HCT116 (cell line): Measurements from ENCODE around the gene RIMS4. TPM values are rescaled to one million over a fixed set of nuclear protein-coding genes. Genes with fewer than 3 reads are reported as not detected.

Source experiments
- ATAC-seq: fragments of 200-7000 bp; cut with Tn5 transposase; 2 replicates; pipeline ENCODE4 v1.9.1; 2020; ENCODE audit warnings: mild to moderate bottlenecking, moderate library complexity
- Bru-seq: library from RNA; stranded (reverse); fragments of 400-500 nt; gene quantifications from one replicate; lab custom pipeline; 2021; lab: Mats Ljungman, UMichigan
- BruChase-seq, 2 experiments: library from RNA; stranded (reverse); fragments of 400-500 nt; gene quantifications; one replicate each; lab custom pipeline; 2021; lab: Mats Ljungman, UMichigan
- BruUV-seq: library from RNA; stranded (reverse); fragments of 400-500 nt; replicated peaks from 2 replicates; lab custom pipeline; 2021; lab: Mats Ljungman, UMichigan
- CTCF ChIA-PET: fragments of 300-600 bp; sonication (Branson Sonifier 250); formaldehyde crosslinking; loops from one replicate; lab custom pipeline; 2021; ENCODE audit warnings: antibody characterized with exemption; lab: Charles Lee
- POLR2A ChIA-PET: fragments of 300-600, 350-600 bp; sonication (Branson Sonifier 250); formaldehyde crosslinking; loops from one replicate; lab custom pipeline; 2021; ENCODE audit warnings: antibody characterized with exemption; lab: Charles Lee
- RAD21 ChIA-PET, 2 experiments: fragments of 300-600 bp; sonication (Branson Sonifier 250); formaldehyde crosslinking; loops; one replicate each; lab custom pipeline; 2023; ENCODE audit warnings: low total read pairs in 2 of 2; ENCODE audit not compliant: uncharacterized antibody in 2 of 2, unreplicated experiment in 2 of 2, low non-redundant PET in 1 of 2; lab: Charles Lee
- DNase-seq: peaks from one replicate; pipeline ENCODE4 v3.0.0-alpha.2; 2010; ENCODE audit warnings: low read depth, low spot score
- H2AFZ ChIP-seq: fragments of 200-600 bp; shearing (Covaris generic), sonication (generic); 2 replicates; pipeline ENCODE4 v1.6.1; 2017; ENCODE audit warnings: low read depth, mixed run types, mixed read lengths, antibody characterized with exemption, low read length; ENCODE audit not compliant: poor library complexity, severe bottlenecking
- H3K27ac ChIP-seq: 2 replicates; pipeline ENCODE4 v1.5.1; 2012; ENCODE audit warnings: low read depth, low read length
- H3K27me3 ChIP-seq: fragments of 200-600 bp; sonication (generic); 2 replicates; pipeline ENCODE4 v1.6.1; 2016; ENCODE audit warnings: mixed run types, low read length, mixed read lengths; ENCODE audit not compliant: insufficient read depth
- H3K36me3 ChIP-seq, 2 experiments: fragments of 200-500 bp in 1 of 2; fragments of 200-600 bp in 1 of 2; sonication (Bioruptor generic) in 1 of 2; sonication (generic) in 1 of 2; 2 replicates each; pipeline versions ENCODE4 v1.5.1 to v1.6.1; 2014 to 2016; ENCODE audit warnings: low read length in 2 of 2, inconsistent platforms in 1 of 2, mixed read lengths in 1 of 2, mixed run types in 1 of 2; ENCODE audit not compliant: insufficient read depth in 2 of 2, control insufficient read depth in 1 of 2
- H3K4me1 ChIP-seq, 2 experiments: fragments of 200-600 bp in 1 of 2; sonication (generic) in 1 of 2; 2 replicates each; pipeline versions ENCODE4 v1.5.1 to v1.6.1; 2012 to 2017; ENCODE audit warnings: low read length in 2 of 2, inconsistent platforms in 1 of 2, mild to moderate bottlenecking in 1 of 2, mixed read lengths in 1 of 2, mixed run types in 1 of 2, moderate library complexity in 1 of 2; ENCODE audit not compliant: insufficient read depth in 2 of 2, control insufficient read depth in 1 of 2
- H3K4me2 ChIP-seq: fragments of 200-600 bp; sonication (generic); 2 replicates; pipeline ENCODE4 v1.6.1; 2017; ENCODE audit warnings: mixed run types, low read length, mixed read lengths
- H3K4me3 ChIP-seq, 2 experiments: fragments of 200-600 bp in 1 of 2; sonication (generic) in 1 of 2; replicated peaks in 1 of 2; 2 replicates each; pipeline ENCODE4 v1.5.1; 2011 to 2016; ENCODE audit warnings: low read length in 2 of 2, control low read depth in 1 of 2, low read depth in 1 of 2, mild to moderate bottlenecking in 1 of 2, mixed read lengths in 1 of 2, mixed run types in 1 of 2
- H3K79me2 ChIP-seq: fragments of 200-600 bp; sonication (generic); 2 replicates; pipeline ENCODE4 v1.6.1; 2017; ENCODE audit warnings: mild to moderate bottlenecking, mixed run types, low read length, moderate library complexity, mixed read lengths; ENCODE audit not compliant: insufficient read depth
- H3K9ac ChIP-seq: fragments of 200-600 bp; sonication (generic); 2 replicates; pipeline ENCODE4 v1.6.1; 2016; ENCODE audit warnings: low read length, mixed read lengths
- H3K9me2 ChIP-seq: fragments of 200-600 bp; sonication (generic), shearing (Covaris generic); 2 replicates; pipeline ENCODE4 v1.6.1; 2017; ENCODE audit warnings: mixed run types, mild to moderate bottlenecking, moderate library complexity; ENCODE audit not compliant: insufficient read depth
- H3K9me3 ChIP-seq, 2 experiments: fragments of 200-500 bp in 1 of 2; fragments of 200-600 bp in 1 of 2; sonication (Bioruptor generic) in 1 of 2; sonication (generic) in 1 of 2; 2 replicates each; pipeline ENCODE4 v1.6.1; 2014 to 2017; ENCODE audit warnings: low read length in 2 of 2, mixed read lengths in 2 of 2, inconsistent platforms in 1 of 2, low read depth in 1 of 2, mild to moderate bottlenecking in 1 of 2, mixed run types in 1 of 2, moderate library complexity in 1 of 2; ENCODE audit not compliant: control insufficient read depth in 1 of 2, insufficient read depth in 1 of 2
- H4K20me1 ChIP-seq: fragments of 200-600 bp; sonication (generic), shearing (Covaris generic); 2 replicates; pipeline ENCODE4 v1.6.1; 2017; ENCODE audit warnings: mixed run types, mild to moderate bottlenecking, moderate library complexity; ENCODE audit not compliant: insufficient read depth
- CBX3 ChIP-seq: IDR thresholded peaks from 2 replicates; pipeline ENCODE4 v1.6.1; 2012; ENCODE audit warnings: low read depth
- CEBPB ChIP-seq: IDR thresholded peaks from 2 replicates; pipeline ENCODE4 v1.6.1; 2012; ENCODE audit warnings: low read depth
- ELF1 ChIP-seq: IDR thresholded peaks from 2 replicates; pipeline ENCODE4 v1.6.1; 2012; ENCODE audit warnings: low read depth, borderline replicate concordance
- EZH2 ChIP-seq: fragments of 200-600 bp; sonication (generic); IDR thresholded peaks from 2 replicates; pipeline ENCODE4 v1.6.1; 2017; ENCODE audit warnings: antibody characterized with exemption, mixed run types
- FOSL1 ChIP-seq: IDR thresholded peaks from 2 replicates; pipeline ENCODE4 v1.6.1; 2012; ENCODE audit warnings: low read depth
- POLR2A ChIP-seq: IDR thresholded peaks from 2 replicates; pipeline ENCODE4 v1.7.0; 2011; ENCODE audit warnings: borderline replicate concordance; ENCODE audit not compliant: insufficient read depth, insufficient read length; ENCODE audit errors: extremely low read depth
- POLR2AphosphoS5 ChIP-seq: IDR thresholded peaks from 2 replicates; pipeline ENCODE4 v1.6.1; 2011; ENCODE audit warnings: mild to moderate bottlenecking, low read depth, low read length, moderate library complexity
- SIN3A ChIP-seq: IDR thresholded peaks from 2 replicates; pipeline ENCODE4 v1.6.1; 2012; ENCODE audit warnings: low read depth
- SP1 ChIP-seq: IDR thresholded peaks from 2 replicates; pipeline ENCODE4 v1.6.1; 2012; ENCODE audit warnings: low read depth
- YY1 ChIP-seq: IDR thresholded peaks from 2 replicates; pipeline ENCODE4 v1.6.1; 2011; ENCODE audit warnings: low read length, low read depth, moderate library complexity, mild to moderate bottlenecking; ENCODE audit not compliant: insufficient replicate concordance; ENCODE audit errors: extremely low read depth
- intact Hi-C: fragments of 100-400 bp; cut with micrococcal nuclease; formaldehyde crosslinking; loops from 2 replicates; pipeline ENCODE4 v1.10.0; 2022
- long read RNA-seq: library from polyadenylated mRNA; unstranded; transcript quantifications from one replicate; pipeline ENCODE4 v2.0.0, GENCODE V29; 2021; ENCODE audit not compliant: unreplicated experiment
- polyA plus RNA-seq: library from polyadenylated mRNA; unstranded; fragments of >200 nt; gene quantifications from 2 replicates; pipeline ENCODE4 v1.2.1, GENCODE V29; 2012; ENCODE audit warnings: missing spikeins
- total RNA-seq: library from RNA; stranded (reverse); gene quantifications from one replicate; pipeline ENCODE4 v1.2.1, GENCODE V29; 2021; ENCODE audit not compliant: unreplicated experiment
- TF ChIP-seq, protein P1 (sequence below): IDR thresholded peaks from 2 replicates; pipeline ENCODE4 v1.6.1; 2012; ENCODE audit warnings: low read depth

Gene RIMS4
- total RNA-seq (0.05 TPM), Bru-seq, nascent RNA (percentile 3 among the genes with signal in this experiment), BruChase-seq, experiment 1, labeled RNA remaining after a 6-hour chase (not detected), BruChase-seq, experiment 2, labeled RNA remaining after a 2-hour chase (percentile 4 among the genes with signal in this experiment)
- polyA plus RNA-seq: not detected in 2 replicates
- long read RNA-seq: 0 reads

- no peak for DNase-seq
These were observed at the start of gene RIMS4 for GRCh38 chr20:44810391-44811149. Gene RIMS4 (minus strand): TSS chr20:44810546. CDS start chr20:44810271, 275 bp downstream.

More at GRCh38 chr20:44810391-44811149, at the start of gene RIMS4:
- Histone ChIP-seq H3K9me3 (no peaks in the 10 kb centered on the region), H3K4me3 (no peak within 1 kb of the TSS), H3K4me1 (no peaks in the 10 kb centered on the region), H3K79me2 (no peaks in the 10 kb centered on the region), H3K27ac (no peak within 1 kb of the TSS), H2AFZ (no peak within 1 kb of the TSS), H4K20me1 (no peaks in the 10 kb centered on the region), H3K4me2 (no peak within 1 kb of the TSS), H3K9me2 (no peaks in the 10 kb centered on the region), H3K9ac (no peak within 1 kb of the TSS), H3K27me3 (peaks cover under 1% of the 10 kb centered on the region; the same call in 1 of the 2 replicates), H3K36me3 (no peaks in the 10 kb centered on the region)
- intact Hi-C loops: no loop called here
- RAD21 ChIA-PET: no interaction called here
- CTCF ChIA-PET: no interaction called here
- TF ChIP-seq SIN3A: no peak
- TF ChIP-seq YY1: no peak
- TF ChIP-seq POLR2A: no peak
- no peak for TF ChIP-seq SP1
- no peak for TF ChIP-seq POLR2AphosphoS5
- no peak for TF ChIP-seq EZH2
- TF ChIP-seq CBX3: no peak
- TF ChIP-seq FOSL1: no peak
- TF ChIP-seq CEBPB: no peak
- TF ChIP-seq ELF1: no peak
- TF ChIP-seq, protein P1, sequence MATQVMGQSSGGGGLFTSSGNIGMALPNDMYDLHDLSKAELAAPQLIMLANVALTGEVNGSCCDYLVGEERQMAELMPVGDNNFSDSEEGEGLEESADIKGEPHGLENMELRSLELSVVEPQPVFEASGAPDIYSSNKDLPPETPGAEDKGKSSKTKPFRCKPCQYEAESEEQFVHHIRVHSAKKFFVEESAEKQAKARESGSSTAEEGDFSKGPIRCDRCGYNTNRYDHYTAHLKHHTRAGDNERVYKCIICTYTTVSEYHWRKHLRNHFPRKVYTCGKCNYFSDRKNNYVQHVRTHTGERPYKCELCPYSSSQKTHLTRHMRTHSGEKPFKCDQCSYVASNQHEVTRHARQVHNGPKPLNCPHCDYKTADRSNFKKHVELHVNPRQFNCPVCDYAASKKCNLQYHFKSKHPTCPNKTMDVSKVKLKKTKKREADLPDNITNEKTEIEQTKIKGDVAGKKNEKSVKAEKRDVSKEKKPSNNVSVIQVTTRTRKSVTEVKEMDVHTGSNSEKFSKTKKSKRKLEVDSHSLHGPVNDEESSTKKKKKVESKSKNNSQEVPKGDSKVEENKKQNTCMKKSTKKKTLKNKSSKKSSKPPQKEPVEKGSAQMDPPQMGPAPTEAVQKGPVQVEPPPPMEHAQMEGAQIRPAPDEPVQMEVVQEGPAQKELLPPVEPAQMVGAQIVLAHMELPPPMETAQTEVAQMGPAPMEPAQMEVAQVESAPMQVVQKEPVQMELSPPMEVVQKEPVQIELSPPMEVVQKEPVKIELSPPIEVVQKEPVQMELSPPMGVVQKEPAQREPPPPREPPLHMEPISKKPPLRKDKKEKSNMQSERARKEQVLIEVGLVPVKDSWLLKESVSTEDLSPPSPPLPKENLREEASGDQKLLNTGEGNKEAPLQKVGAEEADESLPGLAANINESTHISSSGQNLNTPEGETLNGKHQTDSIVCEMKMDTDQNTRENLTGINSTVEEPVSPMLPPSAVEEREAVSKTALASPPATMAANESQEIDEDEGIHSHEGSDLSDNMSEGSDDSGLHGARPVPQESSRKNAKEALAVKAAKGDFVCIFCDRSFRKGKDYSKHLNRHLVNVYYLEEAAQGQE: no peak
- POLR2A ChIA-PET: no interaction called here
- ATAC-seq: no peak
- no TSS peak for BruUV-seq
